HepG2 (cell line): ENCODE measurements around the gene WWC2. TPM values are rescaled to one million over a fixed set of nuclear protein-coding genes. Genes with fewer than 3 reads are reported as not detected.

Experiments used
- BRF2 ChIP-seq: sonication (generic); formaldehyde crosslinking; IDR thresholded peaks from 2 replicates; pipeline ENCODE4 v1.8.1; 2022; ENCODE audit warnings: mild to moderate bottlenecking, missing genetic modification reagents
- CREB1 ChIP-seq, 2 experiments: fragments of 450-650 bp in 1 of 2; IDR thresholded peaks; 2 replicates each; pipeline ENCODE4 v1.6.1; 2016 to 2017; ENCODE audit warnings: control low read depth in 1 of 2, mild to moderate bottlenecking in 1 of 2, missing compliant biosample characterization in 1 of 2, missing genetic modification characterization in 1 of 2
- HDAC2 ChIP-seq: sonication (generic); formaldehyde crosslinking; IDR thresholded peaks from 2 replicates; pipeline ENCODE4 v1.4.0; 2020; ENCODE audit warnings: missing genetic modification reagents
- HOXA3 ChIP-seq: sonication (generic); formaldehyde crosslinking; IDR thresholded peaks from 2 replicates; pipeline ENCODE4 v1.5.0; 2020; ENCODE audit warnings: missing genetic modification reagents
- IKZF5 ChIP-seq: IDR thresholded peaks from 2 replicates; pipeline ENCODE4 v1.6.1; 2018; ENCODE audit warnings: missing genetic modification reagents, mild to moderate bottlenecking, missing compliant biosample characterization
- MED1 ChIP-seq: sonication (generic); formaldehyde crosslinking; IDR thresholded peaks from 2 replicates; pipeline ENCODE4 v1.4.0; 2020; ENCODE audit warnings: missing genetic modification reagents
- MEF2D ChIP-seq: sonication (generic); formaldehyde crosslinking; IDR thresholded peaks from 2 replicates; pipeline ENCODE4 v1.5.1; 2020; ENCODE audit warnings: mild to moderate bottlenecking, missing genetic modification reagents
- RARA ChIP-seq: IDR thresholded peaks from 2 replicates; pipeline ENCODE4 v1.6.1; 2016; ENCODE audit warnings: missing genetic modification reagents, missing compliant biosample characterization
- RARG ChIP-seq: sonication (generic); formaldehyde crosslinking; IDR thresholded peaks from 2 replicates; pipeline ENCODE4 v1.4.0; 2020; ENCODE audit warnings: low read depth, mild to moderate bottlenecking, missing genetic modification reagents
- REPIN1 ChIP-seq: sonication (generic); formaldehyde crosslinking; IDR thresholded peaks from 2 replicates; pipeline ENCODE4 v1.8.0; 2022; ENCODE audit warnings: missing genetic modification reagents, low read depth, mild to moderate bottlenecking, borderline replicate concordance
- SNAPC4 ChIP-seq: sonication (generic); formaldehyde crosslinking; IDR thresholded peaks from 2 replicates; pipeline ENCODE4 v1.4.0; 2020; ENCODE audit warnings: mild to moderate bottlenecking, missing genetic modification reagents
- SRY ChIP-seq: sonication (generic); formaldehyde crosslinking; IDR thresholded peaks from 2 replicates; pipeline ENCODE4 v1.8.0; 2022; ENCODE audit warnings: mild to moderate bottlenecking, missing genetic modification reagents
- TAF15 ChIP-seq: fragments of 200-400 bp; formaldehyde crosslinking; IDR thresholded peaks from one replicate; pipeline ENCODE4 v1.6.1; 2018; ENCODE audit warnings: mild to moderate bottlenecking, low read depth, low read length; ENCODE audit not compliant: poor library complexity, severe bottlenecking
- TGIF2 ChIP-seq: IDR thresholded peaks from 2 replicates; pipeline ENCODE4 v1.6.1; 2016; ENCODE audit warnings: control low read depth, missing compliant biosample characterization
- ZBTB20 ChIP-seq: sonication (generic); formaldehyde crosslinking; IDR thresholded peaks from 2 replicates; pipeline ENCODE4 v1.8.1; 2023; ENCODE audit warnings: missing genetic modification reagents, low read depth, mild to moderate bottlenecking, borderline replicate concordance
- ZNF225 ChIP-seq: sonication (generic); formaldehyde crosslinking; IDR thresholded peaks from 2 replicates; pipeline ENCODE4 v1.4.0; 2020; ENCODE audit warnings: mild to moderate bottlenecking, missing genetic modification reagents
- polyA plus RNA-seq, 8 experiments: library from polyadenylated mRNA; depleted of rRNA in 3 of 8; stranded (reverse) in 7 of 8; unstranded in 1 of 8; fragments of >200 nt; fragmentation: Illumina TruSeq in 4 of 8; extraction: Trizol in 4 of 8; gene quantifications; 2 replicates each; pipeline versions ENCODE4 v1.2.1 to v1.2.3, GENCODE V29; 2011 to 2016; ENCODE audit warnings: low read depth in 4 of 8, missing spikeins in 1 of 8, mixed read lengths in 1 of 8; ENCODE audit not compliant: insufficient read depth in 1 of 8
- total RNA-seq, 5 experiments: library from RNA; depleted of rRNA; stranded (reverse); fragments of >200 nt; fragmentation: Illumina TruSeq; extraction: Trizol; gene quantifications; 2 replicates each; pipeline ENCODE4 v1.2.3, GENCODE V29; 2016; ENCODE audit warnings: low read depth in 1 of 5

Gene WWC2
- total and polyA plus RNA-seq, 2 of the 13 experiments (the other 11 are each of a cell fraction or from before 2014, with no cell fraction given) = 40.0 to 50.1 TPM

GRCh38 chr4:183080372-183081115 is 18.5 kb upstream of the WWC2 start (continued):
- peak; percentile 40; the same call in 1 of the 2 replicates for TF ChIP-seq ZBTB20 (CRISPR knock-in tag)
- TF ChIP-seq SRY = no peak
- TF ChIP-seq SNAPC4 (CRISPR knock-in tag) = peak; percentile 50; the same call in 1 of the 2 replicates
- peak; percentile 62 for TF ChIP-seq HOXA3 (CRISPR knock-in tag)
- no peak for TF ChIP-seq ZNF225
- TF ChIP-seq MEF2D (CRISPR knock-in tag) = 0 out of 2 replicates have a peak, but pooled peaks have one; percentile 33
- TF ChIP-seq TGIF2 (CRISPR knock-in tag) = 0 out of 2 replicates have a peak, but pooled peaks have one; percentile 47
- TF ChIP-seq IKZF5 (CRISPR knock-in tag) = 0 out of 2 replicates have a peak, but pooled peaks have one; percentile 47
- TF ChIP-seq CREB1 (IDR thresholded peaks at IDR 0.05) = no peak
- peak; percentile 50 for TF ChIP-seq CREB1 (CRISPR knock-in tag; IDR thresholded peaks at IDR 0.05)
- peak; percentile 68 for TF ChIP-seq RARA (CRISPR knock-in tag)
- TF ChIP-seq HDAC2 = peak; percentile 90
- TF ChIP-seq BRF2 = peak; percentile 74; the same call in 1 of the 2 replicates
- no peak for TF ChIP-seq TAF15
- TF ChIP-seq REPIN1 (CRISPR knock-in tag) = peak; percentile 52
- peak; percentile 82 for TF ChIP-seq MED1
- no peak for TF ChIP-seq RARG (CRISPR knock-in tag)
